Measurements from ENCODE around the gene RBM4B. TPM values are rescaled to one million over a fixed set of nuclear protein-coding genes. Genes with fewer than 3 reads are reported as not detected.

RBM4B gene
- total and polyA plus RNA-seq, 4 experiments from 2014 or later: 6.3 to 26.9 (median 21.0) TPM

GRCh38 chr11:66636411-66636810, 41.3 kb downstream of the RBM4B start:
- H3K4me1 ChIP-seq (ENCODE audit: insufficient read depth, low read length): peaks cover 29% of the 10 kb centered on the region
- H3K4me1 Mint-ChIP-seq: peaks cover 35 to 70% (median 47%) of the 10 kb centered on the region in 4 donors
- H3K4me3 Mint-ChIP-seq: peak overlapping the region in 3 of 8 donors; percentile 40 to 65 (median 45)
- no peaks in the 10 kb centered on the region for H3K9me3 ChIP-seq (ENCODE audit: control insufficient read depth in 1 of 2, low read length in 2 of 2)
- peaks cover 0 to 9% (median 0%) of the 10 kb centered on the region in 8 donors for H3K9me3 Mint-ChIP-seq
- no peaks in the 10 kb centered on the region for H3K27me3 Mint-ChIP-seq
- POLR2A ChIA-PET (ENCODE audit: partially characterized antibody): interaction anchor here (0.7 to 16.9 kb wide), 3 partner anchors 12 to 236 kb away, joined by 3 to 442 read pairs (median 43); partner anchors contain the start of gene RBM14
- H3K36me3 Mint-ChIP-seq: peaks cover 25 to 56% of the 10 kb centered on the region in 2 donors
- intact Hi-C loops (cut with micrococcal nuclease): no loop called here
- CTCF ChIA-PET (ENCODE audit: partially characterized antibody): interaction anchor here (1.1 to 3.7 kb wide), 3 partner anchors 19 to 57 kb away, joined by 3 to 19 read pairs (median 7); partner anchors contain the start of gene RBM14
- peaks cover 16% of the 10 kb centered on the region for H3K36me3 ChIP-seq (ENCODE audit: insufficient read depth, low read length)
- DNase-seq: no peak
- H3K4me3 ChIP-seq (ENCODE audit: low read length in 2 of 2): no peak overlapping the region
- H3K27ac Mint-ChIP-seq: peak overlapping the region; percentile 25 to 99 (median 79)
- no peak overlapping the region for H3K27ac ChIP-seq (ENCODE audit: low read depth, low read length)
- no peaks in the 10 kb centered on the region for H3K27me3 ChIP-seq (ENCODE audit: insufficient read depth, low read length)

- Histone ChIP-seq H3K27ac (ENCODE audit: low read depth, low read length) (no peak overlapping the region), H3K36me3 (ENCODE audit: insufficient read depth, low read length) (peaks cover 23% of the 10 kb centered on the region), H3K4me3 (ENCODE audit: low read length in 2 of 2) (no peak overlapping the region), H3K9me3 (ENCODE audit: control insufficient read depth in 1 of 2, low read length in 2 of 2) (no peaks in the 10 kb centered on the region), H3K4me1 (ENCODE audit: insufficient read depth, low read length) (peaks cover 15% of the 10 kb centered on the region), H3K27me3 (ENCODE audit: insufficient read depth, low read length) (no peaks in the 10 kb centered on the region)
- Mint-ChIP-seq H3K27me3 (no peaks in the 10 kb centered on the region), H3K9me3 (peaks cover 0 to 8% (median 0%) of the 10 kb centered on the region in 8 donors), H3K4me3 (no peak overlapping the region), H3K4me1 (peaks cover 28 to 58% (median 42%) of the 10 kb centered on the region in 4 donors), H3K36me3 (peaks cover 24 to 43% of the 10 kb centered on the region in 2 donors), H3K27ac (peak overlapping the region in 1 of 7 donors; percentile 35)
- ChIA-PET CTCF (ENCODE audit: partially characterized antibody) (no interaction called here), POLR2A (ENCODE audit: partially characterized antibody) (interaction anchor here (0.6 to 16.9 kb wide), 2 partner anchors 12 to 264 kb away, joined by 3 to 442 read pairs; partner anchors contain the start of gene RBM14)
- no peak for DNase-seq
- intact Hi-C loops (cut with micrococcal nuclease): no loop called here
Measured at GRCh38 chr11:66632952-66633351, 44.7 kb downstream of the RBM4B start.

GRCh38 chr11:66631883-66632282, 45.8 kb downstream of the RBM4B start:
- peak overlapping the region in 5 of 7 donors; percentile 42 to 74 (median 63) for H3K27ac Mint-ChIP-seq
- peaks cover 34% of the 10 kb centered on the region for H3K36me3 ChIP-seq (ENCODE audit: insufficient read depth, low read length)
- H3K36me3 Mint-ChIP-seq: peaks cover 29 to 51% of the 10 kb centered on the region in 2 donors
- peaks cover 22 to 58% (median 41%) of the 10 kb centered on the region in 4 donors for H3K4me1 Mint-ChIP-seq
- H3K4me3 ChIP-seq (ENCODE audit: low read length in 2 of 2): no peak overlapping the region
- intact Hi-C loops (cut with micrococcal nuclease): no loop called here
- DNase-seq: no peak
- peaks cover 18% of the 10 kb centered on the region for H3K4me1 ChIP-seq (ENCODE audit: insufficient read depth, low read length)
- no peaks in the 10 kb centered on the region for H3K9me3 ChIP-seq (ENCODE audit: control insufficient read depth in 1 of 2, low read length in 2 of 2)
- no peaks in the 10 kb centered on the region for H3K27me3 ChIP-seq (ENCODE audit: insufficient read depth, low read length)
- H3K27ac ChIP-seq (ENCODE audit: low read depth, low read length): no peak overlapping the region
- CTCF ChIA-PET (ENCODE audit: partially characterized antibody): no interaction called here
- peak overlapping the region in 1 of 8 donors; percentile 4 for H3K4me3 Mint-ChIP-seq
- POLR2A ChIA-PET (ENCODE audit: partially characterized antibody): interaction anchor here (2.4 to 16.9 kb wide), 2 partner anchors 8 to 11 kb away, joined by 18 to 442 read pairs; partner anchors contain the start of genes RBM14 and RBM4
- no peaks in the 10 kb centered on the region for H3K27me3 Mint-ChIP-seq
- H3K9me3 Mint-ChIP-seq: peaks cover 0 to 8% (median 0%) of the 10 kb centered on the region in 8 donors

- no peak for DNase-seq
- Histone ChIP-seq H3K36me3 (ENCODE audit: insufficient read depth, low read length) (peaks cover 59% of the 10 kb centered on the region), H3K4me3 (ENCODE audit: low read length in 2 of 2) (no peak overlapping the region), H3K27me3 (ENCODE audit: insufficient read depth, low read length) (no peaks in the 10 kb centered on the region), H3K9me3 (ENCODE audit: control insufficient read depth in 1 of 2, low read length in 2 of 2) (no peaks in the 10 kb centered on the region), H3K27ac (ENCODE audit: low read depth, low read length) (no peak overlapping the region), H3K4me1 (ENCODE audit: insufficient read depth, low read length) (peaks cover 23% of the 10 kb centered on the region)
- no peak overlapping the region for H3K4me3 Mint-ChIP-seq
- no peaks in the 10 kb centered on the region for H3K27me3 Mint-ChIP-seq
- H3K4me1 Mint-ChIP-seq: peaks cover 16 to 64% (median 44%) of the 10 kb centered on the region in 4 donors
- peak overlapping the region in 4 of 7 donors; percentile 24 to 90 (median 64) for H3K27ac Mint-ChIP-seq
- POLR2A ChIA-PET (ENCODE audit: partially characterized antibody): interaction anchor here (0.6 to 17.7 kb wide), 4 partner anchors 5 to 84 kb away, joined by 3 to 442 read pairs (median 230); partner anchors contain the start of genes RBM14, RBM4 and ZDHHC24
- CTCF ChIA-PET (ENCODE audit: partially characterized antibody): interaction anchor here (0.8 to 1.1 kb wide), 2 partner anchors 19 to 49 kb away, joined by 3 read pairs; no protein-coding TSS in a partner anchor
- H3K36me3 Mint-ChIP-seq: peaks cover 31 to 65% of the 10 kb centered on the region in 2 donors
- H3K9me3 Mint-ChIP-seq: peaks cover 0 to 10% (median 0%) of the 10 kb centered on the region in 8 donors
- intact Hi-C loops (cut with micrococcal nuclease): no loop called here
Measured at GRCh38 chr11:66629356-66629755, 48.3 kb downstream of the RBM4B start.

DNA sequence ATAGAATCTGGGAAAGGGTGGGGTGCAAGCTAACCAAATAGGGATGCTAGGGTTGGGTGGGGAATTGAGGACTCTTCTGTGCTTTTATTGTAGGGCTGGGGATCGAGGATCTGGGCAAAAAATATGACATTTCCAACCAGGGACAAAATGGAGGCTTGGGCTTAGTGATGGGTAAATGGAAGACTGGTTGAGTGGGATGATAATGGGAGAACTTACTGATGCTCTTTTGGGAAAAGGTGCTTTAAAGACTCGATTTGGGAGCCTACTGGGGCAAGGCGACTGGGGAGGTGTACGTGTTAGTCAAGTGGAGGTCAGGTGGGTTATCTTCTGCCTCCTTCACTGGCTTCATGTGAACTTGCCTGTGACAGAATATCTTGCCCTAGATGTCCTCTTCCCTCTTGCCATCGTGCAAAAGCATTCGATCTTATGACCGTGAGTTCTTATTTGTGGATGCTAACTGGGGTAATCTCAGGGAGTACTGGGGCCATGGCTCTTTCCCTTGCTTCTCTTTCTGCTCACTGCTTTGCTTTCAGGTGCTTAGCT, 49.6 kb downstream of the RBM4B start:
- ChIA-PET CTCF (ENCODE audit: partially characterized antibody) (interaction anchor here (0.8 to 1.1 kb wide), 2 partner anchors 18 to 50 kb away, joined by 3 read pairs; no protein-coding TSS in a partner anchor), POLR2A (ENCODE audit: partially characterized antibody) (interaction anchor here (16.9 to 17.7 kb wide), 2 partner anchors 7 to 8 kb away, joined by 442 read pairs; partner anchors contain the start of genes RBM14 and RBM4)
- peaks cover 40 to 73% of the 10 kb centered on the region in 2 donors for H3K36me3 Mint-ChIP-seq

DNA sequence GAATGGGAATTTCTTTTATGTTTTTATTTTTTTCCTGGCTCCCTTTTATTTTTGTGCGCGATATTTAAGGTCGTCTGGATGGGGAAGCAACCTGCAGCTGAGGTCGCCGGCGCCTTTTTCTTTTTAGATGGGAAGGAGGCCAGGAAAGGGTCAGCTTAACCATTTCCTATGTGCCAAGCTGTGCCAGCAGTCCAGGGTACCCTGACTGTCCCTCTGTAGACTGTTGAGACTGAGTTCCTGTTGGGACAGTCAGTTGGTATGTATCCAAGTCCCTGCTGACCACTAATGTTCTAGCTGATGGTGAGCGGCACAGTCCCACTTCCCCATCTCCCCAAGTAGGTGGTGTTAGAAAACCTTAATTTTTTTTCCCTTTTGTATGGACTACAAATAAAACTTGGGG, 50.8 kb downstream of the RBM4B start:
- Mint-ChIP-seq H3K4me3 (no peak overlapping the region), H3K27me3 (no peaks in the 10 kb centered on the region), H3K27ac (peak overlapping the region in 3 of 7 donors; percentile 68 to 71 (median 71)), H3K36me3 (peaks cover 43 to 79% of the 10 kb centered on the region in 2 donors), H3K9me3 (peaks cover 0 to 13% (median 0%) of the 10 kb centered on the region in 8 donors), H3K4me1 (peaks cover 35 to 80% (median 58%) of the 10 kb centered on the region in 4 donors)
- H3K27ac ChIP-seq (ENCODE audit: low read depth, low read length): no peak overlapping the region
- H3K27me3 ChIP-seq (ENCODE audit: insufficient read depth, low read length): no peaks in the 10 kb centered on the region
- intact Hi-C loops (cut with micrococcal nuclease): no loop called here
- H3K36me3 ChIP-seq (ENCODE audit: insufficient read depth, low read length): peaks cover 68% of the 10 kb centered on the region
- ChIA-PET POLR2A (ENCODE audit: partially characterized antibody) (interaction anchor here (16.9 to 17.7 kb wide), 2 partner anchors 6 to 8 kb away, joined by 442 read pairs; partner anchors contain the start of genes RBM14 and RBM4), CTCF (ENCODE audit: partially characterized antibody) (interaction anchor here (1.1 kb wide), 1 partner anchor 11 kb away, joined by 3 read pairs; the partner anchor contains the start of gene RBM4)
- no peak overlapping the region for H3K4me3 ChIP-seq (ENCODE audit: low read length in 2 of 2)
- no peak for DNase-seq
- peaks cover 47% of the 10 kb centered on the region for H3K4me1 ChIP-seq (ENCODE audit: insufficient read depth, low read length)
- H3K9me3 ChIP-seq (ENCODE audit: control insufficient read depth in 1 of 2, low read length in 2 of 2): no peaks in the 10 kb centered on the region

More for the DNA sequence above, 49.6 kb downstream of the RBM4B start:
- no peaks in the 10 kb centered on the region for H3K27me3 Mint-ChIP-seq
- peaks cover 26 to 72% (median 52%) of the 10 kb centered on the region in 4 donors for H3K4me1 Mint-ChIP-seq
- peaks cover 35% of the 10 kb centered on the region for H3K4me1 ChIP-seq (ENCODE audit: insufficient read depth, low read length)
- H3K4me3 Mint-ChIP-seq: peak overlapping the region in 1 of 8 donors; percentile 43
- H3K27ac ChIP-seq (ENCODE audit: low read depth, low read length): no peak overlapping the region
- H3K9me3 ChIP-seq (ENCODE audit: control insufficient read depth in 1 of 2, low read length in 2 of 2): no peaks in the 10 kb centered on the region
- no peak overlapping the region for H3K4me3 ChIP-seq (ENCODE audit: low read length in 2 of 2)
- no peak for DNase-seq
- no peaks in the 10 kb centered on the region for H3K27me3 ChIP-seq (ENCODE audit: insufficient read depth, low read length)
- peaks cover 0 to 13% (median 0%) of the 10 kb centered on the region in 8 donors for H3K9me3 Mint-ChIP-seq
- peaks cover 68% of the 10 kb centered on the region for H3K36me3 ChIP-seq (ENCODE audit: insufficient read depth, low read length)
- peak overlapping the region in 4 of 7 donors; percentile 69 to 92 (median 80) for H3K27ac Mint-ChIP-seq
- intact Hi-C loops (cut with micrococcal nuclease): no loop called here

DNA sequence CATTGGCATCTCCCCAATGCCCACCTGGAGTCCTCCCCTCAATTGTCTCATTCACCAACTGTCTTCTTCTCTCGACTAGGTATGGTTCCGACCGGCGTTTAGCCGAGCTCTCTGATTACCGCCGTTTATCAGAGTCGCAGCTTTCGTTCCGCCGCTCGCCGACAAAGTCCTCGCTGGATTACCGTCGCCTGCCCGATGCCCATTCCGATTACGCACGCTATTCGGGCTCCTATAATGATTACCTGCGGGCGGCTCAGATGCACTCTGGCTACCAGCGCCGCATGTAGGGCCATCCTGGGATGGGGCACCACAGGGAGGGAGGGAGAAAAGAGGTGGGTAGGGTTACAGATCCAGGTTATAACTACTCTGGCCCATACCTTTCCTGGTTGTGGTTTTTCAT, 51.3 kb downstream of the RBM4B start:
- POLR2A ChIA-PET (ENCODE audit: partially characterized antibody): interaction anchor here (2.2 to 17.7 kb wide), 3 partner anchors 6 to 10 kb away, joined by 11 to 442 read pairs (median 442); partner anchors contain the start of genes RBM14 and RBM4
- Histone ChIP-seq H3K4me1 (ENCODE audit: insufficient read depth, low read length) (peaks cover 52% of the 10 kb centered on the region), H3K4me3 (ENCODE audit: low read length in 2 of 2) (no peak overlapping the region), H3K36me3 (ENCODE audit: insufficient read depth, low read length) (peaks cover 68% of the 10 kb centered on the region), H3K9me3 (ENCODE audit: control insufficient read depth in 1 of 2, low read length in 2 of 2) (no peaks in the 10 kb centered on the region), H3K27ac (ENCODE audit: low read depth, low read length) (no peak overlapping the region), H3K27me3 (ENCODE audit: insufficient read depth, low read length) (no peaks in the 10 kb centered on the region)
- H3K27ac Mint-ChIP-seq: peak overlapping the region in 3 of 7 donors; percentile 29 to 71 (median 48)
- H3K4me1 Mint-ChIP-seq: peaks cover 38 to 80% (median 59%) of the 10 kb centered on the region in 4 donors
- CTCF ChIA-PET (ENCODE audit: partially characterized antibody): interaction anchor here (1.1 kb wide), 1 partner anchor 12 kb away, joined by 3 read pairs; the partner anchor contains the start of gene RBM4
- peaks cover 0 to 13% (median 0%) of the 10 kb centered on the region in 8 donors for H3K9me3 Mint-ChIP-seq
- H3K27me3 Mint-ChIP-seq: no peaks in the 10 kb centered on the region
- no peak for DNase-seq
- H3K36me3 Mint-ChIP-seq: peaks cover 43 to 82% of the 10 kb centered on the region in 2 donors
- intact Hi-C loops (cut with micrococcal nuclease): no loop called here
- peak overlapping the region in 3 of 8 donors; percentile 5 to 65 (median 6) for H3K4me3 Mint-ChIP-seq

Data from CD4-positive, alpha-beta memory T cell (primary cell).